SH-SY5Y (cell line): ENCODE data around the gene TEPSIN.

ENCODE experiments used
- GATA2 ChIP-seq: IDR thresholded peaks from 2 replicates; pipeline ENCODE4 v1.6.1; 2011; ENCODE audit warnings: mild to moderate bottlenecking, low read depth, low read length
- GATA3 ChIP-seq: IDR thresholded peaks from 2 replicates; pipeline ENCODE4 v1.6.1; 2011; ENCODE audit warnings: low read depth, mild to moderate bottlenecking, low read length, moderate library complexity

- TF ChIP-seq GATA2 (no peak), GATA3 (no peak)
Observed at GRCh38 chr17:81287152-81287551, 48.3 kb upstream of the TEPSIN start.
